RWPE1 (cell line): ENCODE measurements around the gene MTHFSD.

Experiments
- CTCF ChIA-PET: fragments of 350-600 bp; sonication (Branson Sonifier 250); formaldehyde crosslinking; extraction: SDS; loops from one replicate; lab custom pipeline; 2021; lab: Yijun Ruan, JAX
- POLR2A ChIA-PET: fragments of 400-600 bp; formaldehyde crosslinking; extraction: SDS; loops from one replicate; lab custom pipeline; 2020; ENCODE audit warnings: antibody characterized with exemption; ENCODE audit not compliant: low non-redundant PET; lab: Yijun Ruan, JAX
- DNase-seq: peaks from one replicate; pipeline ENCODE4 v3.0.0; 2012; ENCODE audit warnings: low spot score
- H3K27ac ChIP-seq: fragments of 450-650 bp; 2 replicates; pipeline ENCODE4 v1.5.1; 2017
- CTCF ChIP-seq: fragments of 450-650 bp; conservative IDR thresholded peaks from 2 replicates; pipeline ENCODE4 v1.5.1; 2017; ENCODE audit warnings: low read depth, mild to moderate bottlenecking

Gene MTHFSD

GRCh38 chr16:86584071-86584685, 29.1 kb upstream of the MTHFSD start:
- DNase-seq: no peak
- ChIA-PET POLR2A (no interaction called here), CTCF (no interaction called here)
- no peak for TF ChIP-seq CTCF
- H3K27ac ChIP-seq: no peak overlapping the region

GRCh38 chr16:86581458-86581857, 26.4 kb upstream of the MTHFSD start:
- DNase-seq: no peak
- CTCF ChIA-PET: interaction anchor here (0.6 to 0.7 kb wide), 2 partner anchors 10 to 833 kb away, joined by 4 to 5 read pairs; no protein-coding TSS in a partner anchor
- no peak for TF ChIP-seq CTCF
- POLR2A ChIA-PET: no interaction called here
- H3K27ac ChIP-seq: no peak overlapping the region

- no peak for TF ChIP-seq CTCF
- ChIA-PET POLR2A (no interaction called here), CTCF (interaction anchor here (0.7 kb wide), 1 partner anchor 9 kb away, joined by 5 read pairs; no protein-coding TSS in a partner anchor)
- no peak overlapping the region for H3K27ac ChIP-seq
- DNase-seq: no peak
Observed at GRCh38 chr16:86580791-86581170, 25.7 kb upstream of the MTHFSD start.

- no peak for DNase-seq
- CTCF ChIA-PET: no interaction called here
- POLR2A ChIA-PET: no interaction called here
- H3K27ac ChIP-seq: peak overlapping the region; percentile 91
- TF ChIP-seq CTCF: no peak
Observed at GRCh38 chr16:86580063-86580790, 25.2 kb upstream of the MTHFSD start.

GRCh38 chr16:86579268-86580062, 24.4 kb upstream of the MTHFSD start:
- TF ChIP-seq CTCF: no peak
- DNase-seq: no peak
- H3K27ac ChIP-seq: peak overlapping the region; percentile 91
- ChIA-PET CTCF (interaction anchor here (0.8 kb wide), 1 partner anchor 11 kb away, joined by 5 read pairs; no protein-coding TSS in a partner anchor), POLR2A (no interaction called here)

- POLR2A ChIA-PET: no interaction called here
- TF ChIP-seq CTCF: no peak
- no peak for DNase-seq
- CTCF ChIA-PET: interaction anchor here (0.6 to 0.8 kb wide), 4 partner anchors 12 to 893 kb away, joined by 3 to 5 read pairs (median 3); no protein-coding TSS in a partner anchor
- H3K27ac ChIP-seq: peak overlapping the region; percentile 91
Observed at GRCh38 chr16:86578611-86579267, 23.7 kb upstream of the MTHFSD start.
